ENCODE data around the gene CTIF.

DNA sequence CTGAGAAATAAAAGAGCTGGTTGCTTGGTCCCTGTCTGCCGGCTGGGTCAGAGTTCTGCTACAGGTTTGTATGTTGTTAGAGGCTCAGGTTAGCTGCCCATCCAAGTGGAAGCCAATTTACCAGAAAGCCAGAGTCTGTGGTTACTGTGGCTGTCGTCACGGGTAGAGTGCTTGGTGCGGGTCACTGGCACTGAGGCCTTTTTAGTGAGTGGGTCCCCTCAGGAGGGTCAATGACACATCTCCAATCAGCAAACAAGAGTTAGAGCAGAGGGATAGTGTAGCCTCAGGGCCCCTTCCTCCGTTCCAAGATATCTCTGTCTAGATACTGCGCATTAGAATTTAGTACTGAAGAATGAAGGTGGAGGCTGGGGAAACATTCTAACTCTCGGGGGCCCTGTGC is 41.2 kb downstream of the CTIF start:
- TF ChIP-seq CTCF (IDR thresholded peaks at IDR 0.05 in 8 of 11, conservative IDR thresholded peaks at IDR 0.05 in 3 of 11) = no peak
- no peak for TF ChIP-seq POLR2AphosphoS5 (IDR thresholded peaks at IDR 0.05)
- no peak for TF ChIP-seq POLR2A (IDR thresholded peaks at IDR 0.05)
